Endodermal cell (in vitro differentiated cells): ENCODE data around the gene LYAR. TPM values are rescaled to one million over a fixed set of nuclear protein-coding genes. Genes with fewer than 3 reads are reported as not detected.
A peak's percentile ranks its signal among the peaks of the same experiment; 100 is the strongest.

Experiments
- DNase-seq: peaks from one replicate; pipeline ENCODE4 v3.0.0-alpha.2; 2017
- H3K27ac ChIP-seq: 2 replicates; pipeline ENCODE4 v1.5.1; 2013; ENCODE audit warnings: mild to moderate bottlenecking, low read depth, low read length, moderate library complexity
- H3K27me3 ChIP-seq: 2 replicates; pipeline ENCODE4 v1.6.1; 2013; ENCODE audit warnings: mild to moderate bottlenecking, low read length, moderate library complexity; ENCODE audit not compliant: insufficient read depth, control insufficient read depth, poor library complexity, severe bottlenecking
- H3K36me3 ChIP-seq: 2 replicates; pipeline ENCODE4 v1.7.0; 2013; ENCODE audit warnings: mild to moderate bottlenecking, low read length, moderate library complexity; ENCODE audit not compliant: control insufficient read depth, insufficient read depth
- H3K4me1 ChIP-seq: one replicate; pipeline ENCODE4 v1.7.0; 2013; ENCODE audit warnings: low read length; ENCODE audit not compliant: control insufficient read depth, insufficient read depth
- H3K4me3 ChIP-seq: 2 replicates; pipeline ENCODE4 v1.5.1; 2013; ENCODE audit warnings: mild to moderate bottlenecking, low read length, moderate library complexity
- H3K9ac ChIP-seq: 2 replicates; pipeline ENCODE4 v1.6.1; 2013; ENCODE audit warnings: mild to moderate bottlenecking, low read length, moderate library complexity; ENCODE audit not compliant: poor library complexity, severe bottlenecking; ENCODE audit errors: extremely low read depth
- H3K9me3 ChIP-seq: 2 replicates; pipeline ENCODE4 v1.6.1; 2013; ENCODE audit warnings: mild to moderate bottlenecking, low read length, moderate library complexity; ENCODE audit not compliant: control insufficient read depth
- H3K27ac Mint-ChIP-seq: 2 replicates; pipeline ENCODE4 v1.8.0; 2020; ENCODE audit warnings: mixed read lengths
- H3K27me3 Mint-ChIP-seq: 2 replicates; pipeline ENCODE4 v1.8.0; 2021; ENCODE audit warnings: mild to moderate bottlenecking, mixed read lengths; ENCODE audit not compliant: insufficient read depth
- H3K36me3 Mint-ChIP-seq: 2 replicates; pipeline ENCODE4 v1.8.0; 2020; ENCODE audit warnings: low read depth, mixed read lengths
- H3K4me1 Mint-ChIP-seq: 2 replicates; pipeline ENCODE4 v1.8.0; 2020; ENCODE audit warnings: mixed read lengths
- H3K4me3 Mint-ChIP-seq: 2 replicates; pipeline ENCODE4 v1.8.0; 2020; ENCODE audit warnings: mild to moderate bottlenecking, moderate library complexity, mixed read lengths
- H3K9me3 Mint-ChIP-seq: 2 replicates; pipeline ENCODE4 v1.8.0; 2020; ENCODE audit warnings: mild to moderate bottlenecking, mixed read lengths
- WGBS, 2 experiments: methylation state at CpG; one replicate each; pipeline versions ENCODE4 v1.1.5 to v1.1.7; 2013; ENCODE audit warnings: missing lambda C conversion rate in 2 of 2, mixed read lengths in 1 of 2; ENCODE audit not compliant: insufficient coverage in 1 of 2, insufficient read length in 1 of 2; 5-methylcytosine and 5-hydroxymethylcytosine counted together
- total RNA-seq, 2 donors: library from RNA; stranded (reverse); fragmentation: NEBNext Ultra II Directional in 1 of 2; extraction: Animal tissue kit (Norgen Biotek cat#: 25700) in 1 of 2; gene quantifications; 2 replicates in 1 of 2; 3 replicates in 1 of 2; pipeline ENCODE4 v1.2.1, GENCODE V29; 2021
- TF ChIP-seq, protein P1 (sequence below): fragments of 200-600 bp; sonication (generic); conservative IDR thresholded peaks from 2 replicates; pipeline ENCODE4 v1.5.0; 2021; ENCODE audit warnings: antibody characterized with exemption, mild to moderate bottlenecking

LYAR gene
- total RNA-seq, 2 donors from 2014 or later, result 23.7 to 26.3 TPM

DNA sequence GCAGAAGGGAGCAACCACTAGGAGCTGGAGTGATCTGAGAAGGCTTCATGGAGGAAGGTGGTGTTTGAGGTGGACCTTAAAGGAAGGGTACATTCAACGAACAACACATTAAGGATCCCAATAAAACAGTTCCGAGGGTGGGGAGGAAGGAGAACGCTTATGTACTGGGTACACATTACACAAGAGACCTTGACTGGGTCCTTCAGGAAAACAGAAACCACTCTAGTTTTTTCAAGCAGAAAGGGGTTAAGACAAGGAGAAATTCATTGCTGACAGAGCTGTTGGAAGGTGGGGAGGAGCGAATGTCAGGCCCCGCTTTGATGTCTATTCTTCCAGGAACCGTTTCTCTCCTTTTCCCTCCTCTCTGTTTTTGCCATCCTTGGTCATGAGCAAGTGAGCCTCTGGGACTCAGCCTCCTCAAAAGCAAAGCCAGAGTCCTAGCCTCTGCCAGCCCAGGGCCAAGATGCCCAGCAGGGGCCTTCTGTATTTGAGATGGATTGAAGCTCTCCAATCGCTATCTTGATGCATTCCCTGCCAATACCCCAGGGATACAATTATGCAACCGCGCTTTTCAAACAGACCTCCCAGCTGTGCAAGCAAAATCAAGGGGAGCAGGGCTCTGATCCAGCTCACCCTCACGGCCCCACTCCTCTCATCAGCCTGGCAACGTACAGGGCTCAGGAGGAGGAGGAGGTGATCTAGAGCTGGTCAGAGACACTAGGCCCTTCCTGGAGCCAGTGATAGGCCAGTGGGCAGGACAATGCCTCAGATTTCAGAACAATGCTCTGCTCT, 48.5 kb upstream of the LYAR start:
- peaks cover 22% of the 10 kb centered on the region for H3K27me3 Mint-ChIP-seq
- no peak overlapping the region for H3K4me3 ChIP-seq
- 90 to 91% methylated on average over 5 to 11 of the region's 11 CpGs for WGBS, 2 experiments
- TF ChIP-seq, protein P1, sequence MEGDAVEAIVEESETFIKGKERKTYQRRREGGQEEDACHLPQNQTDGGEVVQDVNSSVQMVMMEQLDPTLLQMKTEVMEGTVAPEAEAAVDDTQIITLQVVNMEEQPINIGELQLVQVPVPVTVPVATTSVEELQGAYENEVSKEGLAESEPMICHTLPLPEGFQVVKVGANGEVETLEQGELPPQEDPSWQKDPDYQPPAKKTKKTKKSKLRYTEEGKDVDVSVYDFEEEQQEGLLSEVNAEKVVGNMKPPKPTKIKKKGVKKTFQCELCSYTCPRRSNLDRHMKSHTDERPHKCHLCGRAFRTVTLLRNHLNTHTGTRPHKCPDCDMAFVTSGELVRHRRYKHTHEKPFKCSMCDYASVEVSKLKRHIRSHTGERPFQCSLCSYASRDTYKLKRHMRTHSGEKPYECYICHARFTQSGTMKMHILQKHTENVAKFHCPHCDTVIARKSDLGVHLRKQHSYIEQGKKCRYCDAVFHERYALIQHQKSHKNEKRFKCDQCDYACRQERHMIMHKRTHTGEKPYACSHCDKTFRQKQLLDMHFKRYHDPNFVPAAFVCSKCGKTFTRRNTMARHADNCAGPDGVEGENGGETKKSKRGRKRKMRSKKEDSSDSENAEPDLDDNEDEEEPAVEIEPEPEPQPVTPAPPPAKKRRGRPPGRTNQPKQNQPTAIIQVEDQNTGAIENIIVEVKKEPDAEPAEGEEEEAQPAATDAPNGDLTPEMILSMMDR, result no peak
- no peaks in the 10 kb centered on the region for H3K4me1 ChIP-seq
- no peaks in the 10 kb centered on the region for H3K27me3 ChIP-seq
- H3K36me3 ChIP-seq, result no peaks in the 10 kb centered on the region
- no peak overlapping the region for H3K27ac Mint-ChIP-seq
- H3K9ac ChIP-seq, result no peak overlapping the region
- no peak for DNase-seq
- no peaks in the 10 kb centered on the region for H3K9me3 Mint-ChIP-seq
- H3K4me1 Mint-ChIP-seq, result peaks cover 10% of the 10 kb centered on the region
- H3K36me3 Mint-ChIP-seq, result no peaks in the 10 kb centered on the region
- H3K4me3 Mint-ChIP-seq, result no peak overlapping the region
- no peak overlapping the region for H3K27ac ChIP-seq
- no peaks in the 10 kb centered on the region for H3K9me3 ChIP-seq

DNA sequence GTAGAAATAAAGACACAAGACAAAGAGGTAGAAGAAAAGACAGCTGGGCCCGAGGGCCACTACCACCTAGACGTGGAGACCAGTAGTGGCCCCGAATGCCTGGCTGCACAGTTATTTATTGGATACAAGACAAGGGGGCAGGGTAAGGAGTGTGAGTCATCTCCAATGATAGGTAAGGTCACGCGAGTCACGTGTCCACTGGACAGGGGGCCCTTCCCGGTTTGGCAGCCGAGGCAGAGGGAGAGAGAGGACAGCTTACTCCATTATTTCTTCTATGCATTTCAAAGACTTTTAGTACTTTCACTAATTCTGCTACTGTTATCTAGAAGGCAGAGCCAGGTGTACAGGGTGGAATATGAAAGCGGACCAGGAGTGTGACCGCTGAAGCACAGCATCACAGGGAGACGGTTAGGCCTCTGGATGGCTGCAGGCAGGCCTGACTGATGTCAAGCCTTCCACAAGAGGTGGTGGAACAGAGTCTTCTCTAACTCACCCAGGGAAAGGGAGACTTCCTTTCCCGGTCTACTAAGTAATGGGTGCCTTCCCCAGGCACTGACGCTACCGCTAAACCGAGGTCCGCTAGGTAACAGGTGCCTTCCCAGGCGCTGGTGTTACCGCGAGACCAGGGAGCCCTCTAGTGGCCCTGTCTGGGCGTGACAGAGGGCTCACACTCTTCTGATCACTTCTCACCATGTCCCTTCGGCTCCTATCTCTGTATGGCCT, 45.0 kb upstream of the LYAR start:
- WGBS, 2 experiments, result 42 to 51% methylated on average over 11 to 20 of the region's 21 CpGs
- Histone ChIP-seq H3K4me1 (no peaks in the 10 kb centered on the region), H3K4me3 (no peak overlapping the region), H3K36me3 (no peaks in the 10 kb centered on the region), H3K9ac (no peak overlapping the region), H3K27me3 (no peaks in the 10 kb centered on the region), H3K27ac (no peak overlapping the region), H3K9me3 (no peaks in the 10 kb centered on the region)
- Mint-ChIP-seq H3K4me3 (no peak overlapping the region), H3K27me3 (peaks cover 20% of the 10 kb centered on the region), H3K9me3 (peaks cover 3% of the 10 kb centered on the region), H3K36me3 (no peaks in the 10 kb centered on the region), H3K27ac (no peak overlapping the region), H3K4me1 (peaks cover 10% of the 10 kb centered on the region)
- peak; percentile 92 for DNase-seq
- TF ChIP-seq, protein P1, result peak; percentile 91

DNA sequence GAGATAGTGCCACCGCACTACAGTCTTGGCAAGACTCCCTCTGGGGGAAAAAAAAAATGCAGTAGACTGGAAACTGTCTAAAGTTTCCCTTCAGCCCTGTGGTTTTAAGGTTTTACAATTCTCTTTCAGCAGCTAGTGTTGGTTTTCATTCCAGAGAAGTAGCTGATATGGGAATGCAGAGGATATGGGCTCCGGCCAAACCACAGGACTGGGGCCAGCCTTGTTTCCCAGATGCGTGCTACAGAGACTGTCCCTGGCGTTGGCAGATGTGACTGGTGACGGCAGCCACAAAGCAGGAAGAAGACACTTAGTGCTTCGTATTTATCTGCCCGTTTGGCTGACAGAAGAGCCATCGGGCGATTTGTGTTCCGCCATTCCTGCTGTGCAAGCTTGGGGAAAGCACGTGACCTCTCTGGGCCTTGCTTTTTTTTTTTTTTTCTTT, 43.3 kb upstream of the LYAR start:
- H3K36me3 Mint-ChIP-seq, result no peaks in the 10 kb centered on the region
- H3K4me3 Mint-ChIP-seq, result no peak overlapping the region
- no peaks in the 10 kb centered on the region for H3K9me3 ChIP-seq
- H3K27me3 Mint-ChIP-seq, result peaks cover 20% of the 10 kb centered on the region
- H3K27me3 ChIP-seq, result no peaks in the 10 kb centered on the region
- no peak overlapping the region for H3K4me3 ChIP-seq
- H3K27ac Mint-ChIP-seq, result no peak overlapping the region
- DNase-seq, result no peak
- H3K4me1 ChIP-seq, result no peaks in the 10 kb centered on the region
- H3K36me3 ChIP-seq, result no peaks in the 10 kb centered on the region
- no peaks in the 10 kb centered on the region for H3K4me1 Mint-ChIP-seq
- no peak overlapping the region for H3K27ac ChIP-seq
- 82 to 83% methylated on average over 11 of the region's 11 CpGs for WGBS, 2 experiments
- TF ChIP-seq, protein P1, result no peak
- H3K9me3 Mint-ChIP-seq, result peaks cover 4% of the 10 kb centered on the region
- H3K9ac ChIP-seq, result no peak overlapping the region
